SHP77 treated with DMSO at 0.1 percent for 48 hours (cell line): ENCODE measurements around the gene BLOC1S3.

Experiments used
- DNase-seq: peaks from one replicate; lab custom pipeline; 2025; lab: John Stamatoyannopoulos, UW

BLOC1S3 gene

DNA sequence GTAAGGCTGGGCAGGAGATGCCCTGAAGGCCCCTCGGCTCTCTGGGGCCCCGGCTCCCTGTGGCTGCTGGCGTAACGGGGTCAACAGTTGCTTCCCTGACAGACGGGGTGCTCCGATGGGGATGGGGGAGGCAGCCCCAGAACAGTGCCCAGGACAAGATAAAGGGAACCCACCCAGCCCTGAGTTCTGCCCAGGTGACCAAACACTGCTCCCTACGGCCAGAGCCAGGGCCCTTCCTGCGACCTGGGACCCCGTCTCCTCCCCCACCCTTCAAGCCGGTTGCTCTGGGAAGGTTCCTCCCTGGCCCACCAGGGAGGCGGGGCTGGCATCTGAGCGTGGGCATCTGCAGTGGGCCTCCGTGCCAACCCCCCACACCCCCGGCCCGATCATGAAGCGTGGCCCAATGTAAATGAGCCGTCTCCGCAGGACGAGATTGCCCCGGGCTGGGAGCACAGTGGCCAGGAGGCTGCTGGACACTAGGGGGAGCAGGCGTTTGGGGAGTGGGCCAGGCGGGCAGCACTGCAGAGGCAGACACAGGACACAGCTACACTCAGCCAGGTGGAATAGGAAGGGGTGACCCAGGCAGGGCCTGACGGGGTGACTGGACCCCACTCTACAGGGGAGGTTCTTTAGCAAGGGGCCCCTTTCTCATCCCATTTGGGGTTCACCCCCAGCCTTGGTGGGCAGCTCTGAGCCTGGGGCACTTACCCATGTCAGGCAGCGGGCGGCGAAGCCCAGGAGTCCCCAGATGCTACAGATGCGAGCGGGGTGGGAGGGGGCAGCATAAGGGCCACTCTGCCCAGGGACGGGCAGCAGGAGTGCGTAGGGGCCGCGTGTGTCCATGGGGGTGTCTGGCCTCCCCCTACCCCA is 16.6 kb upstream of the BLOC1S3 start:
- DNase-seq: no peak

DNA sequence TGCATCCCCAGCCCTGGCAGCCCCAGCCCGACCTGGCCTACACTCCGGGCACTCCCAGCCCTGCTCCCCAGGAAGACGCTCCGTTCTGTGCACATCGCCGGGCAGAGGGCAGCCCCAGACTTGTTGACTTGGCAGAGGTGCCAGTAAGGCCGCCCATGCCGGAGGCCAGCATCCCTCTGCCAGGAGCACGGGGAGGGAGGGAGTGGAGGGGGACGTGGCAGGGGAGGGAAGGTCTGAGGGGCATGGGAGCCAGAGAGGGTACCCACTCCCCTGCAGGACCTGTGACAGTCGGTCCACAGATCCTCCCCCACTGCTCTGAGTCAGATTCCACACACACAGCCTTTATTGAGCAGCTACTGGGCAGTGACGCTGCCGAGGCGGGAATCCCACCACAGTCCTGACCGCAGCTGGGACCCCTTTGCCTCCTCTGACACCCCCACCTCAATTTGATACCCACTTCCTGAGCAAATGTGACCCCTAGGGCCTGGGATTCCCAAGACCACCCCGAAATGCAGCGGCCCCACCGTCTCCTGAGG is 15.9 kb upstream of the BLOC1S3 start:
- no peak for DNase-seq

DNA sequence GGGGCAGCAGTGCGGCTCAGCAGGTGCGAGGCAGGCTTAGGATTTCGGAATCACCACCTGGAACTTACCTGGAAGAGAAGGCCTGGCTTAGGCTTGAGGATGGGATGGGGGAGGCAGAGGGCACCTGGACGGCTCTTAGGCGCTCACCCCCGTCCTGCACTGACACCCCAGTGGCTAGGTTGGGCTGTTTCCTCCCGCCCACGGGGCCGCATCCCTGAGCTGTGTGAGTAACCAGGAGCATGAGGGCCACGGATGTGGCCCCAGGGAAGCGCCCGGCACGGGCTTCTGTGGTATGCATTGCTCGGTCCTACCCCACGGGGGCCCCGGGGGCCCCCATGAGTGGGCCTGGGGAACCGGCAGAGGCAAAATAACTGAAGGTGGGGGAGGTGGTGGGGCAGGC is 15.4 kb upstream of the BLOC1S3 start:
- DNase-seq: no peak

DNA sequence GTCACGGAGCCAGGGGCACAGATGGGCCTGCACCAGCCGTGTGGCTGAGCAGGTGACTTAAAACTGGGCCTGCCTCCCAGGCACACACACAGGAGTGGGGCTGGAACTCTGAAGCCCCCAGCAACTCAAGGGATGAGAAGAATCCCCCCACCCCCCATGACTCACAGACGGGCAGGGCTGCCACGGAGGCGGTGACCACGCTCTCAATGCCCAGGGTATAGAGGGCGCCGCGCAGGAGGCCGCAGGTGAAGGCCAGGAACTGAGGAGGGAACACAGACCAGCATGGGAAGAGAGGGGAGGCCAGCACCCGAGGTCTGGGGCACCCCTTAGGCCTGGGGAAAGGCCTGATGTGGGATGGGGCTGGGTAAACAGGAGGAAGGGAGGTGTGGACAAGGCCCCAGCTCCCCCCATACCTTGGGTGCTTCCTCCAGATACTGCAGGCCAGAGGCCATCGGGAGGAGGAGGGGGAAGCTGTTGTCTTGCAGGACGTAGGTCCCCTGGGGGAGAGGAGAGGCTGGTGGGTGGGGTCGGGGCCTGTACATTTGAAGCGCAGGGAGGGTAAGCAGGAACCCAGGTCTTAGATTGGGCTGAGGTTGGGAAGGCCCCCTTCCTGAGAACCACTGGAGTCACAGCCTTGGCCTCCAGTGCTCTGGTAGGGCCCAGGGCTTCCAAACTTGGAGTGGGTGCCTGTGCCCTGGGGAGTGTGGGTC is 14.7 kb upstream of the BLOC1S3 start:
- no peak for DNase-seq

DNA sequence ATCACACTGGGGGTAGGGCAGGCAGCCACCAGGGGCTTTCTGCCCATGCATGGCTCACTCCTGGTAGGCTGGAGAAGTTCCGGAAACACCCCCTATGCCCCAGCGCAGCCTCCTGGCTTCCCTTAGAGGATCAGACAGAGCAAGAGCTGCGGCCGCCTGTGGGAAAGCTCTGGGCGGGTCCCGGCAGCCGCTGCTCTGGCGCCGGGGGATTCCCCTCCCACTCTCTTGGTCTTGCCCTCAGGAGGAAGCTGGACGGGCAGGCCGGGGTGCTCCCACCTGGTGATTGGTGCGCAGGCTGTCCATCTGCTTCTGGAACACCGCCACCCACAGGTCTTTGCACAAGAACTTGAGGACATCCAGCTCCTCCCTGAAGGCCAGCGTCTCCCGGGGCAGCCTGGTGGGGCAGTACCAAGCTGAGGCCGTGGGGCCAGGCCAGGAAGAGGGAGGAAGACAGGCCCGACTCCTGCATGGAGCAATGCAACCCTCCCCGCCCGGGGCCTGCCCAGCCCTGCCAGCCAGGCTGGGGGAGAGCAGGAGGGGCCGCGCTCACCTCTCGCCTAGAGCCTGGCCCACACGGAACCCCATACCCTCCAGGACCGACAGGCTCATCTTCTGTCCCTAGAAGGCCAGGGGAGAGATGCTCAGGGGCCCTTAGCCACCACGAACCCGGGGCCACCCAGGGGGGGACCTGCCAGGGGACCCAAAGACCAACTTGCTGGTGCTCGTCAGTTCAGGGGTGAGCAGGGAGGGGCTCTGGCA is 13.8 kb upstream of the BLOC1S3 start:
- DNase-seq: peak; percentile 17

DNA sequence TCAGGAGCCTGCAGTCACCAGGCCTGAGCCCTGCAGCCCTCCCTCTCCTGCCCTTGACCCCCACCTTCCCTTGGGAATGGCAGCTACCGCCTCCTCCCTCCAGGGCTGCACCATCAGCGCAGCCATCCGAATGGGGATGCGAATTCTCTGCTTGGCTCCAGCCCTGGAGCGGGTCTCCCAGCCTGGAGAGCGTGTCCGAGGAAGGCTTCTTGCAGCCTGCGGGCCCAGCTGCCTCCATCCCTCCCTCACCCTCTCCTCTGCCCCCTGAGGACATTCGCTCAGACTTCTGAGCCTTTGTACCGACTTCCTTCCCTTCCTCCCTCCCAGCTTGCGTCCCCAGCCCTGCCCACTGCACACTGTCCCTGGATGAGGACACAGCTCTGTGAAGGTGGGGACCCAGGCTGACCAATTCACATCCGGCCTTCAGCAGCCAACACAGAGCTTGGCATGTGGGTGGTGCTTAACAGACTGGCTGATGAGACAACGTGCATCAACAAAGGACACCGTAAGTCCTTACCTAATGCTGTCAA is 11.8 kb upstream of the BLOC1S3 start:
- no peak for DNase-seq

DNA sequence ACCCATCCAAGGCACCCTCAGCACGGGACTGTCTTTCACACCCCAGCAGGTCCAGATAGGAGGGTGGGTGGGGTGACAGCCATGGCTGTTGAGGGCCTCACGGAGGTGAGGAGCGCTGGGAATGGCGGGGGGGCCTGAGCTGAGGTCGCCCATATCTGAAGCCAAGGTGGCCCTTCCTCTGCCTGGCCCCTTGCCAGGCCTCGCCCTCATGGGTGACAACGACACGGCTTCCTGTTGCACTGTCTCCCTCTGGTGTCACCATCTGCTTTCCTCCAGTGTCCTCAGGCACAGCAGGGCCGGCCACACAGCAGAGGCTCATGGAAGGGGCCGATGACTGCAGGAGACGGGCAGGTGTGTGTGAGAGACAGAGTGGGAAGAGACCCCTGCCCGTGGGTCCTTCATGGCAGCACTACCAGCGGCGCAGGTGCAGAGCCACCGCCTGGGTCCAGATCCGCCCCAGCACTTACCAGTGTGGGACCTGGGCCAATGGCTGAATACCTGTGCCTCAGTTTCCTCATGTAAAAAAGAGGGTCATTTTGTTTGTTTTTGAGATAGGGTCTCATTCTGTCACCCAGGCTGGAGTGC is 9.7 kb upstream of the BLOC1S3 start:
- DNase-seq: no peak

DNA sequence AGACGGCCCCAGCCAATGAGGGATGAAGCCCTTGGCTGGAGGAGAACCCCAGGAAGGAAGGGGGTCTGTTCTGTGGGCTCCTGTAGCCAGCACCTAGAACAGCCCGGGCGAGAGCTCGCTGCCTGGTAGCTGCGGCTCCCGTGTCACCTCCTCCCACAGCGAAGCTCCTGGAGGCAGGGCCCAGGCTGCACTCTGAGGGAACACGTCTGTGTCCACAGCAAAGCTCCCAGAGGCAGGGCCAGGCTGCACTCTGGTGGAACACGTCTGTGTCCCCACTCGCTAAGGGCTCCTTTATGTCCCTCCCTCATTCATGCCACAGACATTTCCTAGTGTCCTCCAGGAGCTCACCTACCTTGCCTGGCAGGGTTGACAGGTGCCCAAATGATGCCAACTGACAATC is 9.0 kb upstream of the BLOC1S3 start:
- no peak for DNase-seq

DNA sequence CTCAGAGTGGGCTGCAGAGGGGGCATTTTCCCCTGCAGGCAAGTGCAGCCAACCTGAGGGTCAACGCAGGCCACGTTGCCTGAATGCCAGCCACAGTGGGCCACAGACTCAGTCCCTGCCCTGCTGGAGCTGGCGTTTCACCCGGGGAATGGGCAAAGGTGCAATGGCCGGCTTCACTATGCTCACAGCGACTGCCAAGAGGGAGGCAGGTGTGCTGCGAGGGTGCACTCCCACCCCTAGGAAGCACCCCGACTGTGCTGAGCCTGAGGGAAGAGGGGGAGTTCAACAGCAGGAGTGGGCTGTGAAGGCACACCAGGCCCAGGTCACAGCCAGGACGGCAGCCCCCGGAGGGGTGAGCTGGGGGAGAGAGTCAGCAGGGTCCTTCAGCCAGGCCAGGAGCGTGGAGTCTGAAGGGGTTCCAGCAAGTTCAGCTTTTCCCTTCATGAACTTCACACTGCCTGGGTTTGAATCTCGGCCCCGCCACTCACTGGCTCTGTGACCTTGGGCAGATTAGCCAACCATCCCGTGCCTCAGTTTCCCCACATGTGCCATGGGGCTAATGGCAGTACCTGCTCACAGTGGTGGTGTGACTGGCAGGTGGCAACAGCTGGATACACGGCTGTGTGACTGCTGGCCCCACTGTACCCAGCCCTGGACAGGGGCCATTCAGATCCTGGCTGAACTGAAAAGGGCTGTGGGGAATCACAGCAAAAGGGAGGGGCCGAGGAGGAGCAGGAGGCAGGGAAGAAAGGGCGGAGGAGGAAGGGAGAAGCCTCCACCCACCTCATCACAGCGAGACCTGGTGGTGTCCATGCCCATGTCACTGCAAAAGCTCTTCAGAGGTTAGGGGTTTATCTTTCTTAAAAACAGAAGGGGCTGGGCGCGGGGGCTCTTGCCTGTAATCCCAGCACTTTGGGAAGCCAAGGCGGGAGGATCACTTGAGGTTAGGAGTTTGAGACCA is 8.2 kb upstream of the BLOC1S3 start:
- no peak for DNase-seq

DNA sequence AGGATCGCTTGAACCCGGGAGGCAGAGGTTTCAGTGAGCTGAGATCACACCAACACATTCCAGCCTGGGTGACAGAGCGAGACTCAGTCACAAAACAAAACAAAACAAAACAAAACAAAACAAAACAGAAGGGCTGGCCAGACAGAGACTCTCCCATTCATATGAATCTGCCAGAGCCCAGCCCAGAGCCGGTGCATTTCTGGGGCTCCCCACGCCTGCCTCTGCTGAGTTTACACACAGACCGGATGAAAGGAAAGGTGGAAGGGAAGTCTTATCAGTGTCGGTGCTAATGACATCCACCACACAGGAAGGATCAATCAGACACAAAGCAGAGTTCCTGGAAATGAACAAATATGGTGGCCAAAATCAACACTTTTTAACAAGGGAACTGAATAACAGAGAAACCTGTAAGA is 7.4 kb upstream of the BLOC1S3 start:
- DNase-seq: no peak

DNA sequence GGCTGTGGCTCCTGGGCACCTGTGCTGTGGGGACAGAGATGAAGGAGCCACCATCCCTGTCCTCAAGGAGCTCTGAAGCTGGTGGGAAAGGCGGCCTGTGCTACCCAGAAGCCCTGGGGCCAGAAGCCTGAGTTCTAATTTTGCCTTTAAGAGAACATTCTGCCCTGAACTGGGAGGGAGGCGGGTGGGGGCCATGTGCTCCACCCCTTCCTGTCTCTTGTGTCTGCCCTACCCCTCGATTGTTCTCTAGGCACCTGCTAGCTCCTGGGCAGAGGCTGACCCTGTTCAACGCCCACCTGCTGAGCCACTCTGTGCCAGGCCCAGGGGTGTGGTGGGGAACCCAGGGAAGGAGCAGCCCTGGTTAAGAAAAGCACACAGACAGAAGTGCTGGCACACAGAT is 6.4 kb upstream of the BLOC1S3 start:
- DNase-seq: no peak

DNA sequence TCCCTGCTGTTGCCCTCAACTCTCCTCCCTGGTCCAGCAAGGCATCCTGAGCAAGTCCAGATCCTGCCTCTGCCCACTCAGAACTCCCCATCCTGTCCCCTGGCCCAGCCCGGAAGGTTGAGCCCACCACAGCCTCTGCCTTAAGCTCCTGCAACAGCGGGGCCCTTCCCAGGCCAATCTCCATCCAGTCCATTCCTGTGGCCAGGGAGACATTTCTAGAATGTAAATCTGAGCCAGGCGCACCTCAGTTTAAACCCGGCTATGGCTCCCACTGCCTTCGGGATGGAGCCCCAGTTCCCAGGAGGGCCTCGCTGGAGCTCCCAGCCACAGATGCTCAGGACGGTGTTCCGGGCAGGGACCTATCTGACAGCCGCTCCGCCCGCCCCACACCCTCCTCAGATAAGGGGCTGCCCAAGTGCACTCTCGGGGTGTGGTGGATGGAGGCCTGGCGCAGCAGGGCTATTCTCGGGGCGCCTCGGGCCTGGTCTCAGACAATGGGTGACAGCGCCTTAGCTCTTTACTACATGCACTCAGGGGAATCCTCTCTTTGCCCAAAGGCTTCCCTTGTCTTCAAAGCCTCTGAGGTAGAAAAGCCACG is 5.9 kb upstream of the BLOC1S3 start:
- no peak for DNase-seq

DNA sequence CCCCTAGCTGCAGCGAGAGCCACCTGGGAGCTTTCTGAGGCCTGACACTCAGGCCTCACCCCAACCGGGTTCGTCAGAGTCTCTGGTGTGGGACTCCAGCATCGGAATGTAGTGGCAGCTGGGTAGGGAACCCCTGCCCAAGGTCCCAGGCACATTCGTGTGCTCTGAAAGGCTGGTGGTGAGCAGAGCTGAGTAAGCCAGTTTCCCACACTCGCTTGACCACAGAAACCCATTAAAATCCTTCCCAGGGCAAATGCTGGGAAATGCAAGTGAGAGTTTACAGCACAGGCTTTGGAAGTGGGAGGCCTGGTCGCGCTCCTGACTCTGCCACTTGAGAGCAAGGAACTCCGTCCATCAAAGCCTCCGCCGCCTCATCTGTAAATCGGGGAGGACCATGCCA is 4.8 kb upstream of the BLOC1S3 start:
- DNase-seq: no peak

DNA sequence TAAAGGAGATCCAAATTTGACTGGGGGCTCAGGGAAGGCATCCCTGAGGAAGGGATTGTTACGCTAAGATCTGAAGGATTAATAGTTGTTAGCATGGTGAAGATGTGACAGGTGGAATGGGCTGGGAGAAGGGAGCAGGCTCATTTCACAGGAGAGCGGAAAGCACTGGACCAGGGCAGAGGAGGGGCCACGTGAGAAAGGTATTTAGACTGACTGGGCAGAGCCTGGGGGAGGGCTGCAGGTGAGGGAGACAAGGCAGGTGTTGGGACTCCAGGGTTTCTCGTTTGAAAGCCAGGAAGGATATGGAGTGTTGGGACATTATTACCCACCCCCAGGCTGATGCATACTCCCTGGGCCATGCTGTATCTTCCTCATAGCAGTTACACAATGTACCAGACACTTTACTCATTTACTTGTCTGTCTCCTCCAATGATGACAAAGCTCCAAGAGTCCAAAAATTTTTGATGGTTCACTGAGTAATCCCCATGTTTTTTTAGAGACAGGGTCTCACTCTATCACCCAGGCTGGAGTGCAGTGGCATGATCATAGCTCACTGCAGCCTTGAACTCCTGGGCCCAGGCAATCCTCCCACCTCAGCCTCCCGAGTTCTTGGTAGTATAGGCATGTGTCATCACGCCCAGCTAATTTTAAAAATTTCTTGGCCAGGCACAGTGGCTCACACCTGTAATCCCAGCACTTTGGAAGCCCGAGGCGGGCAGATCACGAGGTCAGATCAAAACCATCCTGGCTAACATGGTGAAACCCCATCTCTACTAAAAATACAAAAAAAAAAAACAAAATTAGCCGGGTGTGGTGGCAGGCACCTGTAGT is 2.9 kb upstream of the BLOC1S3 start:
- DNase-seq: no peak

DNA sequence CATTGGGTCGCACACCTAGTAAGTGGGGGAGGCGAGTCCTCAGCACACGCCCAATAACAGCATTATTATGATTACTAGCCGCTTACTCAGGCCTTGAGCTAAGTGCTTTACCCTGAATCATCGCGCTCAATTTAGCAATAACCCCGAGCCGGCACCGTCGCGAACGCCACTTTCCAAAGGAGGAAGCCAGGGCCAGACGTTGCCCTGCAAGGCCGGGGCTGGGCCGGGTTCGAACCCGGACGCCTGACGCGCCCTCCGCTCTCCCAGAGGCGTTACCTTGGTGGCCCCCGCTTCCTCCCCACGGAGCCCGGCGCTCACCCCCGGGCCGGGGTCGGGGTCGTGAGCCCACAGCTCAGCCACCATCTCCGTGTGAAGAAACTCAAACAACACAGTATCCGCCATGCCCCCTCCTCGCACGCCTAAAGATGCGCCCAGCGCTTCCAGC is 745 bp upstream of the BLOC1S3 start, which contains the start of gene TRAPPC6A:
Gene TRAPPC6A (minus strand): TSS at position 421 of the 445 bp plus-strand sequence. CDS start 19 bp downstream, at position 402.
- DNase-seq: no peak

DNA sequence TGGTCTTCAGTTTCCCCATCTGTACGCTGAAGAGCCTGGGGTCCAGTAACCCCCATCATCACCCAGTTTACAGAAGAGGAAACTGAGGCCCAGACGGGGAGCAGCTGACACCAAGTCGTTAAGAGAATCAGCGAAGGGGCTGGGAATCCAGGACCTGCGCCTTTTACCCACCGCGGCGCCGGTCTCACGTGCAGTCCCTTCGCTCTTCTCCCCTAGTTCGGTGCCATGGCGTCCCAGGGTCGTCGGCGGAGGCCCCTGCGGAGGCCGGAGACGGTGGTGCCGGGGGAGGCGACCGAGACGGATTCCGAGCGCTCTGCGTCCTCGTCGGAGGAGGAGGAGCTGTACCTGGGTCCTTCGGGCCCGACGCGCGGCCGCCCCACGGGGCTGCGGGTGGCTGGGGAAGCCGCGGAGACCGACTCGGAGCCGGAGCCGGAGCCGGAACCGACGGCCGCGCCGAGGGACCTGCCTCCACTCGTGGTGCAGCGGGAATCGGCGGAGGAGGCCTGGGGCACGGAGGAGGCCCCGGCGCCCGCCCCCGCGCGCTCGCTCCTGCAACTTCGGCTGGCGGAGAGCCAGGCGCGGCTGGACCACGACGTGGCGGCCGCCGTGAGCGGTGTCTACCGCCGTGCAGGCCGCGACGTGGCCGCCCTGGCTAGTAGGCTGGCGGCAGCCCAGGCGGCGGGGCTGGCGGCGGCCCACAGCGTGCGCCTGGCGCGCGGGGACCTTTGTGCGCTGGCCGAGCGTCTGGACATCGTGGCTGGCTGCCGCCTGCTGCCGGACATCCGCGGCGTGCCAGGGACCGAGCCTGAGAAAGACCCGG is 698 bp downstream of the BLOC1S3 start:
- no peak for DNase-seq

DNA sequence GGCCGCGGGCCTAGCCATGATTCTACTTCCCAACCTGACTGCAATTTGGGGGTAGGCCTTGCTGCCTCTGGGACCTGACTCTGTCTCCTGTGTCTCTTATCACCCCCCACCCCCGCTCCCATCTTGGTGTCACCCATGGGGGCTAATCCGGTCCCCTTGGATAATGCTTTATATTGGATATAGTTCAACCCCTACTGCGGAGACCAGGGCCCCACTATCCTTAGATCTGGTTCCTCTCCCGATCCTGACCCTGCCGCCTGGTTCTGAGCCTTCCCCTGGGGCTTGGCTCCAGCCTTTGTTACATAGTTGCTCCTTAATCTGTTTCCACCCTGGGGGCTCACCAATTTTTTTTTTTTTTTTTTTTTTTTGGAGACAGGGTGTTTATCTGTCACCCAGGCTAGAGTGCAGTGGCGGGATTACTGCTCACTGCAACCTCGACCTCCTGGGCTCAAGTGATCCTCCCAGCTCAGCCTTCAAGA is 1.3 kb downstream of the BLOC1S3 start:
- DNase-seq: no peak

DNA sequence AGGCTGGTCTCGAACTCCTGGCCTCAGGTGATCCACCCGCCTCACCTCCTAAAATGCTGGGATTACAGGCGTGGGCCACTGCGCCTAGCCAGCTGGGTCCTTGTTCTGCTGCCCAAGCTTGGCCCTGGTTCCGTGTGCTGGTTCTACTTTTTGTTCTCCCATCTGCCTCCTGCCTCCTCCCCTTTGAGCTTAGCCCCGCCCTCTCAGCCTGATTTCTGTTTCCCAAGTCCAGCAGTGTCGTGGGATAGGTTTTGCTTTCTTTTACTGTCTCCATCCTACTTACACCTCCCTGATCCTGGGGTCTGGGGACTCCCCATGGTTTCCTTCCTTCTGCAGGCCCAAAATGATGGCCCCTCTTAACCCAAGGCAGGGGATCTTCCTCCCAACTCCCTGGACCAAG is 2.4 kb downstream of the BLOC1S3 start:
- DNase-seq: no peak
